ENCODE results near the gene TXNL1. TPM values are rescaled to one million over a fixed set of nuclear protein-coding genes. Genes with fewer than 3 reads are reported as not detected.
"Not testable (repeated sequence)": the region's sequence is repeated elsewhere in the genome, so short reads cannot be mapped to it uniquely, and the experiment has no call there.

TXNL1 gene
- total RNA-seq, 2 experiments from 2014 or later: 51.9 to 54.4 TPM

DNA sequence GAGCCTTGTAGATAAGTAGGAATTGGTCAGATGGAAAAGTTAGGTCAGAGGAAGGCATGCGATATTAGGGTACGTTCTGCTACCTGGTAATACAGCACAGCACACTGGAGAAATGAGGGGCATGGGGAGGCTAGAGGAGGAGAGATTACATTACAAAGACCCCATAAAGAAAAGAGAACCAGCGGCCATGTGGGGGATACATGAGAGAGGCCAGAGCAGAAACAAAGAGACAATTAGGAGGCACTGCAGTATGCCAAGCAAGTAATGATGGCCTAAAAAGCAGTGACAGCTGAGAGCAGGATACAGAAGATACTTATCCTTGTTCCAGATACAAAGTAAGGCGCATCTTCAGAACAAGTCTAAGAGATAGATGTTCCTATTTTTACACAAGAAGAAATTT, 40.0 kb downstream of the TXNL1 start:
- no peaks in the 10 kb centered on the region for H3K4me1 Mint-ChIP-seq (ENCODE audit: low read depth)
- H3K4me3 Mint-ChIP-seq: no peak overlapping the region
- peaks cover 3% of the 10 kb centered on the region for H3K36me3 Mint-ChIP-seq (ENCODE audit: low read depth)
- ChIA-PET POLR2A (no interaction called here), CTCF (no interaction called here)
- no peaks in the 10 kb centered on the region for H3K9me3 Mint-ChIP-seq (ENCODE audit: insufficient read depth)
- no peak overlapping the region for H3K27ac Mint-ChIP-seq
- ATAC-seq (no peak), DNase-seq (no peak)
- H3K27me3 Mint-ChIP-seq (ENCODE audit: low read depth): no peaks in the 10 kb centered on the region

DNA sequence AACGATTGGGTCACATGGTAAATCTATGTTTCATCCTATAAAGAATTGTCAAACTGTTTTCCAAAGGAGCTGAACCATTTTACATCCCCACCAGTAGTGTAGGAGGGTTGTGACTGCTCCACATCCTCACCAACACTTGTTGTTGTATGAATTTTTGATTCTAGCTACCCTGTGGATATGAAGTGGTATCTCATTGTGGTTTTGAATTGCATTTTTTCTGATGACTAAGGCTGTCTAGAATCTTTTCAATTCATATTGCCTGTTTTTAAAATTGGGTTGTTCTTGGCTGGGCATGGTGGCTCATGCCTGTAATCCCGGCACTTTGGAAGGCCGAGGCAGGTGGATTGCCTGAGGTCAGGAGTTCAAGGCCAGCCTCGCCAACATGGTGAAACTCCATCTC, 44.5 kb downstream of the TXNL1 start:
- CTCF ChIA-PET: no interaction called here

DNA sequence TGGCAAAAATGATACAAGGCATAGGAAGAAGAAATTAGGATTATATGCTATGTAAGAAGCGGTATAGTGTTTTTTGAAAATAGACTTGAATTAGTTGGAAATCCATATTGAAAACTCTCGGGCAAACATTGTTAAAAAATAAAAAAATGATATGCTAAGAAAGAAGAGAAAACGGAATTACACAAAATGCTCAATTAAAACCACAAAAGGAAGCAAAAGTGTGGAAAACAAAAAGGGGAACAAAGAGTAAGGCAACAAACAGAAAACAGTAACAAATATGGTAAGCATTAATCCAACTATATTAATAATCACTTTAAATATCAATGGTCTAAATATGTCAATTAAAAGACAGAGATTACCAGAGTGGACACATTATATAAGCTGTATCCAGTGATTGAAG, 58.4 kb downstream of the TXNL1 start:
- Mint-ChIP-seq H3K9me3 (ENCODE audit: insufficient read depth) (no peaks in the 10 kb centered on the region), H3K27ac (no peak overlapping the region), H3K36me3 (ENCODE audit: low read depth) (no peaks in the 10 kb centered on the region), H3K27me3 (ENCODE audit: low read depth) (peaks cover 10% of the 10 kb centered on the region), H3K4me3 (no peak overlapping the region), H3K4me1 (ENCODE audit: low read depth) (no peaks in the 10 kb centered on the region)
- CTCF ChIA-PET: no interaction called here
- no peak for ATAC-seq
- no peak for DNase-seq
- POLR2A ChIA-PET: no interaction called here

More for the DNA sequence above, 44.5 kb downstream of the TXNL1 start:
- Mint-ChIP-seq H3K4me3 (no peak overlapping the region), H3K36me3 (ENCODE audit: low read depth) (peaks cover 2% of the 10 kb centered on the region), H3K4me1 (ENCODE audit: low read depth) (no peaks in the 10 kb centered on the region), H3K27me3 (ENCODE audit: low read depth) (peaks cover 2% of the 10 kb centered on the region), H3K9me3 (ENCODE audit: insufficient read depth) (no peaks in the 10 kb centered on the region), H3K27ac (no peak overlapping the region)
- no peak for ATAC-seq
- no peak for DNase-seq
- POLR2A ChIA-PET: no interaction called here

DNA sequence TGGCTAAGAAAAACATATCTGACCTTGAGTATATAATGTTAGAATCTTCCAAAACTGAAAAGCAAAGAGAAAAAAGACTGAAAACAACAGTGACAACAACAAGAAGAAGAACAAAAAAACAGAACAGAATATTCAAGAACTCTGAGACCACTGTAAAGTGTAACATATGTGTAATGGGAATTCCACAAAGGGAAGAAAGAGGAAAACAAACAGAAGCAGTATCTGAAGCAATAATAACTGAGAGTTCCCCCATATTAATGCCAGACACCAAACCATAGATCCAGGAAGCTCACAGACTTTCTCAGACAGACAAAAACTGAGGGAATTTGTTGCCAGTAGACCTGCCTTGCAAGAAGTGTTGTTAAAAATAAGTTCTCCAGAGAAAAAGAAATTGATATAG, 58.9 kb downstream of the TXNL1 start:
- DNase-seq (no peak), ATAC-seq (no peak)
- Mint-ChIP-seq H3K9me3 (ENCODE audit: insufficient read depth) (no peaks in the 10 kb centered on the region), H3K4me1 (ENCODE audit: low read depth) (no peaks in the 10 kb centered on the region), H3K4me3 (no peak overlapping the region), H3K27me3 (ENCODE audit: low read depth) (peaks cover 10% of the 10 kb centered on the region), H3K27ac (no peak overlapping the region), H3K36me3 (ENCODE audit: low read depth) (no peaks in the 10 kb centered on the region)
- ChIA-PET CTCF (no interaction called here), POLR2A (no interaction called here)

DNA sequence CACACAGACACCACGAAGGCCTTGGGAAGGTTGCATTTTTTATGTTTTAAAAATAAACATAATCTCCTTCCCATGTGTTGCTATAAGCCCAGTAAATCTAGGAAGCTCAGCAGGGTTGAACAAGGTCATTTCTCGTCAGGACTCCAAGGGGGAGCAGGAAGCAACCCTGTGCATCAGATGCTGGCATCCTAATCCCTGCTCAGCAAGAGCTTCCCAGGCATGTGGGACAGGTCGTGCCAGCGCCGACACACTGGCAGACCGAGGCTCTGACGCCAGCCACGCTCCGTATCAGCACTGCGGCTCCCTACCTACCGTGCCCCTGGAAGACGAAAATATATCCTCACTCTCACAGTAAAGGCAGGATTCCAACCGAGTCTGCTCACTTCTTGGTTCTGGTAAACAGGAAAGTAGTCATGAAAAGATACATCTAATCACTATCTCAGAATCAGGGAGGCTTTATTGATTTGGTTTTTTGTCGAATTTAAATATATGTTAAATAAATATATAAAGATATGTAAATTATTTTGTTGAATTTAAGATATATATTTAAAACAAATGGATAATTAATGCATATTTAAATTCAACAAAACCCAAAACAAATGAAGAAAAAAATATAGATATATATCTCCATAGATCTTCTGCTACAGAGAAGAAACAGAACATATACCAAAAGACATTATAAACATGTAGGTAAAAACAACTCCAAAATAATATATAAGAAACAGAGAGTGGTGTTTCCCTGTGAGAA, 61.4 kb downstream of the TXNL1 start:
- Mint-ChIP-seq H3K27me3 (ENCODE audit: low read depth) (peaks cover 8% of the 10 kb centered on the region), H3K36me3 (ENCODE audit: low read depth) (no peaks in the 10 kb centered on the region), H3K9me3 (ENCODE audit: insufficient read depth) (no peaks in the 10 kb centered on the region), H3K4me3 (no peak overlapping the region), H3K27ac (no peak overlapping the region), H3K4me1 (ENCODE audit: low read depth) (no peaks in the 10 kb centered on the region)
- ChIA-PET POLR2A (no interaction called here), CTCF (interaction anchor here (1.3 to 2.3 kb wide), 5 partner anchors 10 to 1343 kb away, joined by 3 to 14 read pairs (median 4); no protein-coding TSS in a partner anchor)
- ATAC-seq (no peak), DNase-seq (no peak)

DNA sequence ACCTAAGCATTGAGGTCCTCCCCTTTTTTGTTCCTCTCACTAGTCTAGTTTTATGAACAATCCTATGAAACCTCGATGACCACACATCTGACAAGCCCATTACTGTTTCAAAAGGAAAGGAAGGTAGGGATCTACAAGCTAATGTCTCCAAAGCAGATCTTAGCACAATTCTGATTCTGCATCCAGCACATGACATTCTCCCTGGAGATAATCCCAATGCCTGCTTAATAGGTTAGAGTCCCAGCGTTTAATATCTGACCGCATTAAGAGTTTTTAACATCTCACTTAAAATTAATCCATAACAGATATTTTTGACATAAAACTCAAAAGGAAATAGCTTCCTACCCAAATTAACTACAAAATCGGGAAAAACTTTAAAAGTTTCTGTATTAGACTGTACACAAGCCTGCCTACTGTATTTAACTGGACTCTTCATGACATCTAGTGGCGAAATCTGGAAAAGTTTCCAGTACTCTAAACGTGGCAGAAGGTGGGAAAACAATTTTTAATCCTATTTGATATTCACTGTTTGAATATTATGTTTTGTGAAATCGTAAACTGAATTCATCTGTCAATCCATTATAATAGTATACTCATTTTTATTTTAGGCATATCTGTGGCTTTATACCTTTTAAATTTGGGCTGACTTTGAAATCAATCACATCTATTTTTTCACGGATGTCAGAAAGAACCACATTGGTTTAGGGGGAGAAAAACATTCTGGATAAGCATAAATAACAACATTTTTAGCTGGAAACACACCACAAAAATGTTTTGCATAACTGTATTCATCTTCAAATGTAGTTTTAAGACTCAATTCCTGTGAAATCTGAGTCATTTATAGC, 62.4 kb downstream of the TXNL1 start:
- ChIA-PET CTCF (interaction anchor here (1.3 to 2.3 kb wide), 5 partner anchors 9 to 1342 kb away, joined by 3 to 14 read pairs (median 4); no protein-coding TSS in a partner anchor), POLR2A (no interaction called here)
- H3K27ac Mint-ChIP-seq: no peak overlapping the region
- peaks cover 8% of the 10 kb centered on the region for H3K27me3 Mint-ChIP-seq (ENCODE audit: low read depth)
- H3K4me1 Mint-ChIP-seq (ENCODE audit: low read depth): no peaks in the 10 kb centered on the region
- no peaks in the 10 kb centered on the region for H3K9me3 Mint-ChIP-seq (ENCODE audit: insufficient read depth)
- H3K4me3 Mint-ChIP-seq: no peak overlapping the region
- ATAC-seq (no peak), DNase-seq (no peak)
- no peaks in the 10 kb centered on the region for H3K36me3 Mint-ChIP-seq (ENCODE audit: low read depth)

DNA sequence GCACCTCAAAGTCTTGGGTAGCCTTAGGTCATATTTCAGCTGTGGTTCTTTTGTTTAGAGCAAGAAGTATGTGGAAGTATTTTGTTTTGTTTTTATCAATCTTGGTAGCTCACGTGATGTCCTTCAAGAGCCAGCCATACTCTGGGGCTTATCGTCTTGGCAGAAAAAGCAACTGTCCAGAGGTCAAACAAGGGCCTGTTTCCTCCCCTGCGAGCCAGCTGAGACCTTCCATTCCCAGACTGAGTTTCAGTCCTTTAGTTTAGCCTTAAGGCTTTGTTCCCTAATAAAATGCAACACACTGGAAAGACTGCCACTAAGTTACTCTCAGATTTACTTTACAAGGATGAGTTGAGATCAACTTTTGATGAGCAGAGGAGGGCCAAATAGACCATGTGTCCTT, 63.5 kb downstream of the TXNL1 start:
- ATAC-seq (no peak), DNase-seq (no peak)
- POLR2A ChIA-PET: no interaction called here
- CTCF ChIA-PET: interaction anchor here (1.5 to 2.3 kb wide), 2 partner anchors 1159 to 1340 kb away, joined by 4 to 14 read pairs; no protein-coding TSS in a partner anchor
- Mint-ChIP-seq H3K27ac (no peak overlapping the region), H3K9me3 (ENCODE audit: insufficient read depth) (no peaks in the 10 kb centered on the region), H3K27me3 (ENCODE audit: low read depth) (peaks cover 10% of the 10 kb centered on the region), H3K4me3 (no peak overlapping the region), H3K4me1 (ENCODE audit: low read depth) (no peaks in the 10 kb centered on the region), H3K36me3 (ENCODE audit: low read depth) (no peaks in the 10 kb centered on the region)

DNA sequence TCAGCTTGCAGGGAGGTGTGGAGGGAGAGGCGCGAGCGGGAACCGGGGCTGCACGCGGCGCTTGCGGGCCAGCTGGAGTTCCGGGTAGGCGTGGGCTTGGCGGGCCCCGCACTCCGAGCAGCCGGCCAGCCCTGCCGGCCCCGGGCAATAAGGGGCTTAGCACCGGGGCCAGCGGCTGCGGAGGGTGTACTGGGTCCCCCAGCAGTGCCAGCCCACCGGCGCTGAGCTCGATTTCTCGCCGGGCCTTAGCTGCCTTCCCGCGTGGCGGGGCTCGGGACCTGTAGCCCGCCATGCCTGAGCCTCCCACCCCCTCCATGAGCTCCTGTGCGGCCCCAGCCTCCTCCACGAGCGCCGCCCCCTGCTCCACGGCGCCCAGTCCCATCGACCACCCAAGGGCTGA, 66.1 kb downstream of the TXNL1 start:
- H3K4me3 Mint-ChIP-seq; H3K36me3 Mint-ChIP-seq (ENCODE audit: low read depth); ATAC-seq; H3K9me3 Mint-ChIP-seq (ENCODE audit: insufficient read depth); H3K27ac Mint-ChIP-seq; H3K4me1 Mint-ChIP-seq (ENCODE audit: low read depth); H3K27me3 Mint-ChIP-seq (ENCODE audit: low read depth); POLR2A ChIA-PET; CTCF ChIA-PET; DNase-seq: not testable (repeated sequence)

DNA sequence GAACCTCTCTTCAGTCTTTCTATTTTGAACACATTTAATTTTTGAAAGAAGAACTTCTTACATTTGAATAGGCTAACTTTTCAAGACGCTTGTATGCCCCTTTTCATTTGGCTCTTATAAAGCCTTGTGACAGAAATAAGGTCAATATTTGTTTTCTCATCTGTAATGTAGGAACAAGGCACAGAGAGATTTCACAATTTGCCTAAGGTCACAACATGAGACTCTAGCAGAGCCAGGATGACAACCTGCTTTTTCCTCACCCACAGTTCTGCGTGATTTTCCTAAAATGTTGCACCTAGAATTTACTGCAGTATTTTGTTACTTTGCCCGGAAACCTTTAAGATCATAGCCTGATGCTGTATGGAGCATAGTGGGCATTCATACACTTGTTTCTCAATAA, 67.4 kb downstream of the TXNL1 start:
- H3K9me3 Mint-ChIP-seq (ENCODE audit: insufficient read depth): no peaks in the 10 kb centered on the region
- no peaks in the 10 kb centered on the region for H3K4me1 Mint-ChIP-seq (ENCODE audit: low read depth)
- H3K4me3 Mint-ChIP-seq: no peak overlapping the region
- no peak for ATAC-seq
- H3K27me3 Mint-ChIP-seq (ENCODE audit: low read depth): peaks cover 4% of the 10 kb centered on the region
- ChIA-PET CTCF (no interaction called here), POLR2A (no interaction called here)
- no peak overlapping the region for H3K27ac Mint-ChIP-seq
- H3K36me3 Mint-ChIP-seq (ENCODE audit: low read depth): no peaks in the 10 kb centered on the region
- DNase-seq: no peak

DNA sequence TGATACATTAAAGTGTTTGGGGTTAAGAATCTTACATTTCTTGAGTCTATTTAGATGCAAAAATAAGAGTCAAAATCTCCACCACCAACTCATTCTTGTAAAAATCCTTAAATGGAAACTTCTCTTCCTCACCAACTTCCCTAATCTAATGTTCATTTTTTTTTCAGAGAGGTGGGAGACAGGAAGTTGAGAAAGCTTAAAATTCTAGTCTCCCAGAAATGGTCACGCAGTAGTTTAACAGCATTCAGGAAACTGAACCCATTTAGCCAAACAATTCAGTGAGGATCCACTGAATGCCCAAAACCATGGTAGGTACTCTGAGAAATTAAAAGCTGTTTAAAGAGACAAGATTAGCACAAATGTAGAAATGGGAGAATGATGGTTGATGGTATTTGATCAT, 69.0 kb downstream of the TXNL1 start:
- peaks cover 4% of the 10 kb centered on the region for H3K27me3 Mint-ChIP-seq (ENCODE audit: low read depth)
- ATAC-seq (no peak), DNase-seq (no peak)
- no peaks in the 10 kb centered on the region for H3K9me3 Mint-ChIP-seq (ENCODE audit: insufficient read depth)
- ChIA-PET CTCF (interaction anchor here (0.9 kb wide), 1 partner anchor 1153 kb away, joined by 3 read pairs; no protein-coding TSS in a partner anchor), POLR2A (no interaction called here)
- H3K36me3 Mint-ChIP-seq (ENCODE audit: low read depth): no peaks in the 10 kb centered on the region
- H3K27ac Mint-ChIP-seq: no peak overlapping the region
- no peak overlapping the region for H3K4me3 Mint-ChIP-seq
- no peaks in the 10 kb centered on the region for H3K4me1 Mint-ChIP-seq (ENCODE audit: low read depth)

DNA sequence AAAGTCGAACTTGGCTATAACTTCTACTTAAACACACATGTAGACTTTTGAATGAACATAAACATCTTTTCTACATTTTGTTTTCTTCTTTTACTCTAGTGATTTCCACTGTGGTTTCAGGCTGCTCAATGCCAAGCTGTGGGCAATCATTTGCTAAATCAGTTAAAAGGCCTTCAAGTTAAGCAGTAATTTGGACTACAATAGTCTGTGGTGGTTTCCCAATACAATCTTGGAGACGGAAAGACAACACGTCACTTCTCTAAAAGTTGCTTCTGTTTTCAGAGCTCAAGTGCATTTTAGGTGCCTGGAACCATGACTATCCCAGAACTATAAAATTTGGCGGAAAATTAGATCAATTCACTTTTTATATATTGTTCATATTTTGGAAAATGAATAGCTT, 69.4 kb downstream of the TXNL1 start:
- Mint-ChIP-seq H3K27ac (no peak overlapping the region), H3K9me3 (ENCODE audit: insufficient read depth) (no peaks in the 10 kb centered on the region), H3K4me1 (ENCODE audit: low read depth) (no peaks in the 10 kb centered on the region), H3K36me3 (ENCODE audit: low read depth) (no peaks in the 10 kb centered on the region), H3K27me3 (ENCODE audit: low read depth) (peaks cover 4% of the 10 kb centered on the region), H3K4me3 (no peak overlapping the region)
- CTCF ChIA-PET: interaction anchor here (0.9 kb wide), 1 partner anchor 1153 kb away, joined by 3 read pairs; no protein-coding TSS in a partner anchor
- ATAC-seq: no peak
- DNase-seq: no peak
- POLR2A ChIA-PET: no interaction called here

DNA sequence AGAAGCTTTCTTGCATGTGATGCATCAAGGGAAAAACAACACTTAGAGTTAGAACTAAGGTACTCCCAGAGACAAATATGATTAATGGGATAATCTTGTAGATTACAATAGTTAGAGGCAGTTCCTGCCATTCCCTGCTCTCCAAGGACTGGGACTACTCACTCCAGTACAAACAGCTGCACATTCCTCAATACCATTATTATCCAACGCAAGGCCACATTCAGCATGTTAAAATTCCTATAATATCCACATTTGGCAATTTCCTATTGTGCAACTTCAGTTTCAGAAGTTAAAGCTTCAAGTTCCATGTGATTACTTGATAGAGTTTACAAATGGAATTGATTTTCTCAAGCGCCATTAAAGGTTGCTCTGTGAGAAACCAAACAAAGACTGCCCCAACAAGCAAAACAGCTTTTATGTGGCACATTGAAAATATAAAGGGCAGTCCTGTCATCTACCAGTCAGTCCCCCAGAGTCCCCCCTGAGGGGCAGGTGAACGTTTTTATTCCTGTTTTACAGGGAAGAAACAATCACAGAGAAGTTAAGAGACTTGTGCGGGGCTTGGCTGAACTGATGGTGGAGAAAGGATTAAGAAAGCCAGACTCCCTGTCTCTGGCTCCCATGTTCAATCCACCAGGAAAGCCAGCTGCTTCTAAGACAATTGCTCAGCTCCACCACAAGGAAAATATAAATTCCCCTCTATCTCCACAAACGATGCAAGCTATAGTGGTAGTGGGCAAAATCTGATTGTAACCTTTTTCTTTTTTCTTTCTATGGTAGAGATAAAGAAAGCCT, 72.6 kb downstream of the TXNL1 start:
- Mint-ChIP-seq H3K4me3 (no peak overlapping the region), H3K36me3 (ENCODE audit: low read depth) (no peaks in the 10 kb centered on the region), H3K27me3 (ENCODE audit: low read depth) (peaks cover 4% of the 10 kb centered on the region), H3K4me1 (ENCODE audit: low read depth) (no peaks in the 10 kb centered on the region), H3K9me3 (ENCODE audit: insufficient read depth) (no peaks in the 10 kb centered on the region), H3K27ac (no peak overlapping the region)
- ATAC-seq (no peak), DNase-seq (no peak)
- POLR2A ChIA-PET: no interaction called here
- CTCF ChIA-PET: no interaction called here

Data from activated CD8-positive, alpha-beta T cell treated with anti-CD3 and anti-CD28 coated beads, Interleukin-2, amount 10 ng/mL, durations not matched to agents 7 days and 5 days (primary cell).